SK-N-SH (cell line): ENCODE results near the gene RPL28.

Source experiments
- CTCF ChIP-seq: fragments of 200-600 bp; sonication (generic); IDR thresholded peaks from 2 replicates; pipeline ENCODE4 v1.6.1; 2017; ENCODE audit warnings: antibody characterized with exemption, mild to moderate bottlenecking, moderate library complexity
- EP300 ChIP-seq, 2 experiments: IDR thresholded peaks; 2 replicates each; pipeline versions ENCODE4 v1.4.0 to v1.6.1; 2012; ENCODE audit warnings: borderline replicate concordance in 1 of 2, low read depth in 1 of 2, low read length in 1 of 2
- EZH2phosphoT487 ChIP-seq: fragments of 200-600 bp; sonication (generic); IDR thresholded peaks from 2 replicates; pipeline ENCODE4 v1.6.1; 2017; ENCODE audit warnings: low read depth, mixed run types, mild to moderate bottlenecking, antibody characterized with exemption, moderate library complexity, borderline replicate concordance
- MXI1 ChIP-seq: IDR thresholded peaks from 2 replicates; pipeline ENCODE4 v1.6.1; 2012; ENCODE audit warnings: mild to moderate bottlenecking, low read depth, low read length, improper control_type of control experiment
- POLR2AphosphoS5 ChIP-seq: IDR thresholded peaks from 2 replicates; pipeline ENCODE4 v1.6.1; 2012; ENCODE audit warnings: low read depth, low read length
- USF2 ChIP-seq: fragments of 150-350 bp; IDR thresholded peaks from 2 replicates; pipeline ENCODE4 v1.6.1; 2017; ENCODE audit warnings: antibody characterized with exemption, low read length, low read depth, borderline replicate concordance

- TF ChIP-seq MXI1 = no peak
- no peak for TF ChIP-seq EZH2phosphoT487
- no peak for TF ChIP-seq CTCF
- no peak for TF ChIP-seq POLR2AphosphoS5
- TF ChIP-seq USF2 = no peak
- no peak for TF ChIP-seq EP300 (IDR thresholded peaks at IDR 0.05; ENCODE audit: borderline replicate concordance in 1 of 2, low read depth in 1 of 2, low read length in 1 of 2)
Observed at GRCh38 chr19:55373306-55373992, 12.3 kb upstream of the RPL28 start.
